Psoas muscle (tissue), 8 donors: ENCODE data around the gene CDKN3. TPM values are rescaled to one million over a fixed set of nuclear protein-coding genes. Genes with fewer than 3 reads are reported as not detected.

ENCODE experiments used
- ATAC-seq, 4 donors: fragments of 200-7000 bp; cut with Tn5 transposase; one replicate each; pipeline ENCODE4 v1.9.1; 2020; ENCODE audit warnings: moderate library complexity in 3 of 4, mild to moderate bottlenecking in 2 of 4
- DNase-seq, 2 donors: peaks; one replicate each; pipeline ENCODE4 v3.0.0-alpha.2; 2020
- H3K27ac ChIP-seq: fragments of 200-600 bp; one replicate; pipeline ENCODE4 v1.8.0; 2022
- H3K27me3 ChIP-seq, 3 donors: fragments of 200-600 bp in 1 of 3; one replicate each; pipeline versions ENCODE4 v1.6.1 to v1.8.0; 2013 to 2022; ENCODE audit warnings: low read length in 2 of 3, mild to moderate bottlenecking in 2 of 3, moderate library complexity in 1 of 3; ENCODE audit not compliant: insufficient read depth in 3 of 3
- H3K36me3 ChIP-seq, 2 donors: fragments of 200-600 bp in 1 of 2; one replicate each; pipeline versions ENCODE4 v1.6.1 to v1.8.0; 2013 to 2022; ENCODE audit warnings: low read depth in 1 of 2, mild to moderate bottlenecking in 1 of 2, moderate library complexity in 1 of 2; ENCODE audit not compliant: insufficient read depth in 1 of 2
- H3K4me1 ChIP-seq: fragments of 200-600 bp; one replicate; pipeline ENCODE4 v1.8.0; 2022
- H3K4me3 ChIP-seq: fragments of 200-600 bp; one replicate; pipeline ENCODE4 v1.8.0; 2022; ENCODE audit warnings: mild to moderate bottlenecking
- H3K9me3 ChIP-seq: fragments of 200-600 bp; one replicate; pipeline ENCODE4 v1.8.0; 2022
- WGBS, 3 donors: extraction: QIAGEN DNeasy Blood & Tissue Kit; methylation state at CpG; one replicate each; pipeline versions ENCODE4 v1.1.6 to v1.1.7; 2013; 5-methylcytosine and 5-hydroxymethylcytosine counted together
- intact Hi-C, 2 donors: fragments of 100-400 bp; cut with DNase I; formaldehyde crosslinking; loops; one replicate each; pipeline versions ENCODE4 v1.11.0 to v1.14.2; 2022
- polyA plus RNA-seq, 3 donors: library from polyadenylated mRNA; stranded (reverse); fragments of 200-250 nt; gene quantifications; one replicate each; pipeline ENCODE4 v1.2.3, GENCODE V29; 2013
- total RNA-seq, 4 donors: library from RNA; stranded (reverse); fragmentation: NEBNext Ultra II Directional in 2 of 4; extraction: Animal tissue kit (Norgen Biotek cat#: 25700) in 2 of 4; gene quantifications; one replicate each; pipeline versions ENCODE4 v1.2.1 to v1.2.4, GENCODE V29; 2021 to 2023
- TF ChIP-seq, protein P1 (sequence below): fragments of 200-600 bp; IDR thresholded peaks from one replicate; pipeline ENCODE4 v1.8.0; 2022; ENCODE audit warnings: antibody characterized with exemption
- donor health status: healthy with polysubstance abuse.
- donor health status: DM: no; HTN: no; CAD: no; lungs with moderate emphysema.
- donor health status: Bipolar disorder and iron deficiency.
- donor health status: healthy.
- donor health status: DM: yes; HTN: yes; CAD: no.
- donor health status: DM: no; HTN: no; CAD: no.
- donor health status: DM: no; HTN: no; CAD: no.
- donor health status: DM: yes; HTN: yes; CAD: no.

Gene CDKN3
- total and polyA plus RNA-seq, 7 donors: 1.4 to 6.0 (median 1.9) TPM

DNA sequence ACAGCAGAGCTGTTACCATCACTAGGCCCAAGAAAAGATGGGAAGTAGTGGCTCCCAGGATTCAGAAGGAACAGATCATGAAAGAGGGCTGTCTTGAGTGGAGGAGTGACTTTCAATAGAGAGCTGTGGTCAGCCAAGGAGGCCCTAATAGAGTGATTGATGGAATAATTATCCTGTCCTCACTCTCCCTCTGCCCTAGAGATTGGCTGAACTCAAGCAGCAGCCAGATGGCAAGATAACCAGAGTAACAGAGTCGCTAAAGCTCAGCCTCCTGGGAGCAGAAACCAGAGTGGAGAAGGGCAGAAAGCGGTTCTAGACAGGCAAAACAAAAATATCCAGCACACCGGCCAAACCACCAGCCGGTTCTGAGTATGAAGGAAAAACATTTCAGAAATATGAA is 68.8 kb downstream of the CDKN3 start:
- 60 to 72% (median 60%) methylated on average over 4 of the region's 4 CpGs for WGBS, 3 donors
- Histone ChIP-seq H3K4me1 (no peaks in the 10 kb centered on the region), H3K4me3 (no peak overlapping the region), H3K9me3 (no peaks in the 10 kb centered on the region), H3K27ac (no peak overlapping the region), H3K36me3 (no peaks in the 10 kb centered on the region), H3K27me3 (no peaks in the 10 kb centered on the region)
- DNase-seq (no peak), ATAC-seq (no peak)
- TF ChIP-seq, protein P1, sequence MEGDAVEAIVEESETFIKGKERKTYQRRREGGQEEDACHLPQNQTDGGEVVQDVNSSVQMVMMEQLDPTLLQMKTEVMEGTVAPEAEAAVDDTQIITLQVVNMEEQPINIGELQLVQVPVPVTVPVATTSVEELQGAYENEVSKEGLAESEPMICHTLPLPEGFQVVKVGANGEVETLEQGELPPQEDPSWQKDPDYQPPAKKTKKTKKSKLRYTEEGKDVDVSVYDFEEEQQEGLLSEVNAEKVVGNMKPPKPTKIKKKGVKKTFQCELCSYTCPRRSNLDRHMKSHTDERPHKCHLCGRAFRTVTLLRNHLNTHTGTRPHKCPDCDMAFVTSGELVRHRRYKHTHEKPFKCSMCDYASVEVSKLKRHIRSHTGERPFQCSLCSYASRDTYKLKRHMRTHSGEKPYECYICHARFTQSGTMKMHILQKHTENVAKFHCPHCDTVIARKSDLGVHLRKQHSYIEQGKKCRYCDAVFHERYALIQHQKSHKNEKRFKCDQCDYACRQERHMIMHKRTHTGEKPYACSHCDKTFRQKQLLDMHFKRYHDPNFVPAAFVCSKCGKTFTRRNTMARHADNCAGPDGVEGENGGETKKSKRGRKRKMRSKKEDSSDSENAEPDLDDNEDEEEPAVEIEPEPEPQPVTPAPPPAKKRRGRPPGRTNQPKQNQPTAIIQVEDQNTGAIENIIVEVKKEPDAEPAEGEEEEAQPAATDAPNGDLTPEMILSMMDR: no peak
- intact Hi-C loops: no loop called here

DNA sequence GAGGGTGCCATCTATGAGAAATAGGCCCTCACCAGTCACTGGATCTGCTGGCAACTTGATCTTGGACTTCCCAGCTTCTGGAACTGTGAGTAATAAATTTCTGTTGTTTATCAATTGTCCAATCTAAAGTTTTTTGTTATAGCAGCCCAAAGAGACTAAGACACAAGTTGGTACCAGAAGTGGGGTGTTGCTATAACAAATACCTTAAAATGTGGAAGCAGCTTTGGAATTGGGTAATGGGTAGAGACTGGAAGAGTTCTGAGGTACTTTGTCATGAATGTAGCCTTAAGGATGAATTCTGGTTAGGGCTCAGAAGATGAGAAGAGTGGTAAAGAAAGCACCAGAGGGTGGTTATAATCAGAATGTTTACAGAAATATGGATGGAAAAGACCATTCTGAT is 70.5 kb downstream of the CDKN3 start:
- Histone ChIP-seq H3K4me3 (no peak overlapping the region), H3K36me3 (peaks cover 0 to under 1% of the 10 kb centered on the region in 2 donors), H3K27me3 (no peaks in the 10 kb centered on the region), H3K9me3 (no peaks in the 10 kb centered on the region), H3K4me1 (no peaks in the 10 kb centered on the region), H3K27ac (no peak overlapping the region)
- TF ChIP-seq, protein P1: no peak
- DNase-seq: no peak
- intact Hi-C loops: no loop called here
- ATAC-seq: no peak

Other genes starting within 250 kb of the CDKN3 start
- 10 to 100 TPM; 57.8 to 79.0 (median 63.0) TPM for gene CNIH1, start 44.4 kb downstream of the CDKN3 start, total RNA-seq
- gene CNIH1, start 44.4 kb downstream of the CDKN3 start, polyA plus RNA-seq: 100 to 1,000 TPM in 2 of 3 donors, 10 to 100 TPM in 1; 85.8 to 172 (median 149) TPM
- 10 to 100 TPM; 11.5 to 14.6 (median 13.8) TPM for gene GMFB, start 92.0 kb downstream of the CDKN3 start, total RNA-seq
- 10 to 100 TPM in 2 of 3 donors, 1 to 10 TPM in 1; 5.0 to 22.9 (median 19.3) TPM for gene GMFB, start 92.0 kb downstream of the CDKN3 start, polyA plus RNA-seq
- 10 to 100 TPM; 14.1 to 25.8 (median 22.7) TPM for gene CGRRF1, start 112.9 kb downstream of the CDKN3 start, total RNA-seq
- 10 to 100 TPM; 21.0 to 41.9 (median 21.6) TPM for gene CGRRF1, start 112.9 kb downstream of the CDKN3 start, polyA plus RNA-seq
- 100 to 1,000 TPM in 1 of 4 donors, 10 to 100 TPM in 3; 66.7 to 139 (median 76.3) TPM for gene SAMD4A, start 170.1 kb downstream of the CDKN3 start, total RNA-seq
- 10 to 100 TPM in 2 of 3 donors, 1 to 10 TPM in 1; 9.6 to 67.9 (median 22.1) TPM for gene SAMD4A, start 170.1 kb downstream of the CDKN3 start, polyA plus RNA-seq